Mesenteric fat pad (tissue), 1 donor: ENCODE measurements around the gene EFCAB3. TPM values are rescaled to one million over a fixed set of nuclear protein-coding genes. Genes with fewer than 3 reads are reported as not detected.
"Not testable (repeated sequence)": the region's sequence is repeated elsewhere in the genome, so short reads cannot be mapped to it uniquely, and the experiment has no call there.

Source experiments
- DNase-seq: peaks from one replicate; pipeline ENCODE4 v3.0.0-alpha.2; 2020; ENCODE audit warnings: low spot score
- total RNA-seq: library from RNA; stranded (reverse); fragmentation: NEBNext Ultra II Directional; extraction: Animal tissue kit (Norgen Biotek cat#: 25700); gene quantifications from one replicate; pipeline ENCODE4 v1.2.1, GENCODE V29; 2021
- donor health status: DM: yes; HTN: yes; CAD: no.

EFCAB3 gene
- total RNA-seq, 1 donor from 2014 or later, result not detected

GRCh38 chr17:62464422-62464821, 84.1 kb downstream of the EFCAB3 start:
- DNase-seq, result not testable (repeated sequence)

GRCh38 chr17:62465271-62465670, 84.9 kb downstream of the EFCAB3 start:
- not testable (repeated sequence) for DNase-seq

Other genes with a start within 250 kb of the EFCAB3 start
- gene METTL2A, start 43.3 kb downstream of the EFCAB3 start, total RNA-seq, result 17.4 TPM
- 44.5 TPM for gene TLK2, start 98.3 kb downstream of the EFCAB3 start, total RNA-seq
- 46.1 TPM for gene MRC2, start 247.1 kb downstream of the EFCAB3 start, total RNA-seq